Endothelial cell of umbilical vein (primary cell): ENCODE results near the gene PPP2R3C. TPM values are rescaled to one million over a fixed set of nuclear protein-coding genes. Genes with fewer than 3 reads are reported as not detected.
A peak's percentile ranks its signal among the peaks of the same experiment; 100 is the strongest.
"Not testable (repeated sequence)": the region's sequence is repeated elsewhere in the genome, so short reads cannot be mapped to it uniquely, and the experiment has no call there.

Experiments
- BruUV-seq: library from RNA; stranded (reverse); fragments of 400-500 nt; replicated peaks from 2 replicates; lab custom pipeline; 2021; lab: Mats Ljungman, UMichigan
- CTCF ChIA-PET: fragments of 300-600, 350-600 bp; sonication (Branson Sonifier 250); formaldehyde crosslinking; loops from one replicate; lab custom pipeline; 2021; ENCODE audit warnings: antibody characterized with exemption, inconsistent platforms; lab: Charles Lee
- POLR2A ChIA-PET: fragments of 300-600, 350-600 bp; sonication (Branson Sonifier 250); formaldehyde crosslinking; loops from one replicate; lab custom pipeline; 2021; ENCODE audit warnings: antibody characterized with exemption, inconsistent platforms; lab: Charles Lee
- DNase-seq: peaks from one replicate; pipeline ENCODE4 v3.0.0-alpha.2; 2011; ENCODE audit warnings: low read depth, low spot score
- FAIRE-seq: peaks from 2 replicates; lab custom pipeline; 2011; peaks lifted over from hg19 to GRCh38; lab: Jason Lieb, UNC
- H2AFZ ChIP-seq: 2 replicates; pipeline ENCODE4 v1.6.0; 2012; ENCODE audit warnings: low read depth, low read length, control low read depth, inconsistent platforms
- H3K27ac ChIP-seq: 2 replicates; pipeline ENCODE4 v1.5.1; 2011; ENCODE audit warnings: low read depth, mild to moderate bottlenecking, control low read depth, low read length, moderate library complexity; ENCODE audit not compliant: insufficient read depth
- H3K27me3 ChIP-seq, 2 experiments: 2 replicates each; pipeline versions ENCODE4 v1.6.0 to v1.6.1; 2011; ENCODE audit warnings: low read length in 2 of 2, mixed read lengths in 1 of 2; ENCODE audit not compliant: control insufficient read depth in 2 of 2, insufficient read depth in 2 of 2
- H3K36me3 ChIP-seq, 2 experiments: 2 replicates in 1 of 2; 3 replicates in 1 of 2; pipeline ENCODE4 v1.5.1; 2011; ENCODE audit warnings: low read length in 2 of 2, mild to moderate bottlenecking in 1 of 2, moderate library complexity in 1 of 2; ENCODE audit not compliant: control insufficient read depth in 2 of 2, insufficient read depth in 2 of 2; ENCODE audit errors: extremely low read depth in 1 of 2
- H3K4me1 ChIP-seq: 3 replicates; pipeline ENCODE4 v1.5.1; 2011; ENCODE audit warnings: mild to moderate bottlenecking, low read length; ENCODE audit not compliant: control insufficient read depth, insufficient read depth; ENCODE audit errors: extremely low read depth
- H3K4me2 ChIP-seq: 2 replicates; pipeline ENCODE4 v1.6.1; 2011; ENCODE audit warnings: low read length, control low read depth, mixed read lengths; ENCODE audit not compliant: insufficient read depth
- H3K4me3 ChIP-seq, 3 experiments: fragments of 200-600 bp in 1 of 3; sonication (generic), shearing (Covaris generic) in 1 of 3; replicated peaks in 1 of 3; 2 replicates each; pipeline ENCODE4 v1.5.1; 2011 to 2016; ENCODE audit warnings: control low read depth in 3 of 3, low read length in 3 of 3, mild to moderate bottlenecking in 2 of 3, inconsistent platforms in 1 of 3, low read depth in 1 of 3, moderate library complexity in 1 of 3; ENCODE audit not compliant: insufficient read depth in 1 of 3
- H3K79me2 ChIP-seq: 2 replicates; pipeline ENCODE4 v1.6.0; 2012; ENCODE audit warnings: low read length, inconsistent platforms; ENCODE audit not compliant: control insufficient read depth, insufficient read depth
- H3K9ac ChIP-seq: replicated peaks from 2 replicates; pipeline ENCODE3; 2011; ENCODE audit warnings: low read length, control low read depth; ENCODE audit not compliant: insufficient read depth; ENCODE audit errors: extremely low read depth
- H3K9me1 ChIP-seq: replicated peaks from 3 replicates; pipeline ENCODE4 v1.6.0; 2011; ENCODE audit warnings: mild to moderate bottlenecking, low read length; ENCODE audit not compliant: control insufficient read depth, insufficient read depth; ENCODE audit errors: extremely low read depth
- H3K9me3 ChIP-seq: replicated peaks from 2 replicates; pipeline ENCODE4 v1.5.1; 2012; ENCODE audit warnings: low read length, inconsistent platforms; ENCODE audit not compliant: control insufficient read depth, insufficient read depth
- H4K20me1 ChIP-seq: replicated peaks from 2 replicates; pipeline ENCODE3; 2011; ENCODE audit warnings: mild to moderate bottlenecking, low read length; ENCODE audit not compliant: control insufficient read depth, insufficient read depth; ENCODE audit errors: extremely low read depth
- EZH2 ChIP-seq: IDR thresholded peaks from 2 replicates; pipeline ENCODE4 v1.6.1; 2012; ENCODE audit warnings: borderline replicate concordance, low read depth, mild to moderate bottlenecking, moderate library complexity, low read length, inconsistent platforms; ENCODE audit not compliant: severe bottlenecking
- FOS ChIP-seq: IDR thresholded peaks from 2 replicates; pipeline ENCODE4 v1.6.1; 2011; ENCODE audit warnings: mild to moderate bottlenecking, low read length, moderate library complexity, borderline replicate concordance; ENCODE audit not compliant: insufficient read depth
- GATA2 ChIP-seq: IDR thresholded peaks from 2 replicates; pipeline ENCODE4 v1.7.0; 2011; ENCODE audit warnings: low read depth, mild to moderate bottlenecking, moderate library complexity, mixed read lengths, low read length; ENCODE audit not compliant: insufficient read length, insufficient read depth
- MYC ChIP-seq: IDR thresholded peaks from one replicate; pipeline ENCODE4 v1.6.1; 2011; ENCODE audit warnings: mild to moderate bottlenecking, low read depth, low read length
- POLR2A ChIP-seq: IDR thresholded peaks from 2 replicates; pipeline ENCODE4 v1.6.1; 2012; ENCODE audit warnings: low read depth, mild to moderate bottlenecking, control low read depth, low read length
- dilution Hi-C: fragments of 300-500 bp; cut with MboI; formaldehyde crosslinking; loops from one replicate; pipeline ENCODE4 v1.15.0; 2019; ENCODE audit warnings: low sequenced_read_pairs; ENCODE audit not compliant: extremely low pct_ligation_motif_present
- intact Hi-C: fragments of 100-400 bp; cut with micrococcal nuclease; formaldehyde crosslinking; loops from one replicate; pipeline ENCODE4 v1.10.0; 2022
- polyA plus RNA-seq, 4 experiments: library from polyadenylated mRNA; depleted of rRNA in 3 of 4; stranded (reverse) in 3 of 4; unstranded in 1 of 4; fragments of >200 nt; gene quantifications; 2 replicates each; pipeline versions ENCODE4 v1.2.1 to v1.2.3, GENCODE V29; 2011 to 2012; ENCODE audit warnings: missing spikeins in 1 of 4
- total RNA-seq: library from RNA; stranded (reverse); gene quantifications from 2 replicates; pipeline ENCODE4 v1.2.3, GENCODE V29; 2021
- TF ChIP-seq, protein P1 (sequence below): IDR thresholded peaks from 2 replicates; pipeline ENCODE4 v1.6.1; 2011; ENCODE audit not compliant: insufficient read depth, insufficient read length
- TF ChIP-seq, protein P2 (sequence below), 2 donors: IDR thresholded peaks; 1 replicate in 1 of 2; 2 replicates in 1 of 2; pipeline ENCODE4 v1.5.1; 2011; ENCODE audit warnings: low read length in 2 of 2, mild to moderate bottlenecking in 2 of 2, moderate library complexity in 2 of 2, control low read depth in 1 of 2, inconsistent platforms in 1 of 2, low read depth in 1 of 2; ENCODE audit not compliant: insufficient read depth in 1 of 2; ENCODE audit errors: extremely low read depth in 1 of 2

Gene PPP2R3C
- total and polyA plus RNA-seq, 2 donors (not counting 3 experiments of a cell fraction or from before 2014, with no cell fraction given): 10.2 to 40.6 TPM

DNA sequence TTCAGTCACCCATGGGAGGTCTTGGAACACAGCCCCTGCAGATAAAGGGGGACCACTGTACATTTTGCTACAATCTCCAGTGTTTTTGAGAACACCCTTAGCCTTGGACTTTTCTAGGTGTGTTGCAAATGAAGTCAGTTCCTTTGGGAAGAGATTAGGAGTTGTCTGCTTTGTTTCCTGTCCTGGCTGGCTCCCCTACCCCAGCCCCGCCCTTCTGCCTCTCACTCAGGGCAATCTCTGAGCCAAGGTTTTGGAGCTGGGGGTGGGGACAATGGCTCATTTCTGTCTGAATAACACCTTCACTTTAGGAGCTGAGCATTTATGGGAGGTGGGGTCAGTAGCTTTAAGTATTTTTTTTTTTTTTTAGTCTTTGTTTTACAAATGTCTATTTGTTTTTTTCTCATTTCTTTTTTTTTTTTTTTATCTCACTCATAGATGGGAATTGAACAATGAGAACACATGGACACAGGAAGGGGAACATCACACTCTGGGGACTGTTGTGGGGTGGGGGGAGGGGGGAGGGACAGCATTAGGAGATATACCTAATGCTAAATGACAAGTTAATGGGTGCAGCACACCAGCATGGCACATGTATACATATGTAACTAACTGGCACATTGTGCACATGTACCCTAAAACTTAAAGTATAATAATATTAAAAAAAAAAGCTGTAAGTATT lies 60.5 kb downstream of the PPP2R3C start:
- H3K27me3 ChIP-seq, H3K4me1 ChIP-seq, H4K20me1 ChIP-seq, H3K4me3 ChIP-seq, FAIRE-seq, H3K9ac ChIP-seq, dilution Hi-C loops, BruUV-seq, H3K79me2 ChIP-seq, H3K36me3 ChIP-seq, H3K27ac ChIP-seq, DNase-seq, POLR2A ChIA-PET, H3K9me3 ChIP-seq, intact Hi-C loops, H3K9me1 ChIP-seq: not testable (repeated sequence)
- CTCF ChIA-PET: interaction anchor here (0.6 to 1.4 kb wide), 3 partner anchors 10 to 806 kb away, joined by 3 to 5 read pairs (median 3); no protein-coding TSS in a partner anchor
- H3K4me2 ChIP-seq: peak overlapping the region; percentile 17
- H2AFZ ChIP-seq: peak overlapping the region; percentile 44

DNA sequence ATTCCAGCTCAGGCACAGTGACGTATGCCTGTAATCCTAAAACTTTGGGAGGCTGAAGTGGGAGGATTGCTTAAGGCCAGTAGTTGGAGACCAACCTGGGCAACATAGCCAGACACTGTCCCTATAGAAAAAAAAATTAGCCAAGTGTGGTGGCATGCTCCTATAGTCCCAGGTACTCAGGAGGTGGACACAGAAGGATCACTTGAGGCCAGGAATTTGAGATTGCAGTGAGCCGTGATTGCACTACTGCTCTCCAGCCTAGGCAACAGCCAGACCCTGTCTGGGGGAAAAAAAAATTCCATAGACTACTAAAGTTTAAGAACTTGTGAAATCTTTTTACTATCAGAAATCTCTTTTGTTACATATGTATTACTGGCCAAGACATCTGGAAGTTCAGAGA lies 69.2 kb downstream of the PPP2R3C start:
- no peaks in the 10 kb centered on the region for H3K27me3 ChIP-seq
- H3K4me3 ChIP-seq: no peak overlapping the region
- no peak overlapping the region for H3K9ac ChIP-seq
- intact Hi-C loops (no loop called here), dilution Hi-C loops (no loop called here)
- no TSS peak for BruUV-seq
- no peak overlapping the region for H2AFZ ChIP-seq
- H3K27ac ChIP-seq: no peak overlapping the region
- H3K9me3 ChIP-seq: no peaks in the 10 kb centered on the region
- TF ChIP-seq FOS (no peak), EZH2 (no peak), POLR2A (no peak), MYC (no peak), GATA2 (no peak)
- TF ChIP-seq, protein P1, sequence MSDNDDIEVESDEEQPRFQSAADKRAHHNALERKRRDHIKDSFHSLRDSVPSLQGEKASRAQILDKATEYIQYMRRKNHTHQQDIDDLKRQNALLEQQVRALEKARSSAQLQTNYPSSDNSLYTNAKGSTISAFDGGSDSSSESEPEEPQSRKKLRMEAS: no peak
- TF ChIP-seq, protein P2, sequence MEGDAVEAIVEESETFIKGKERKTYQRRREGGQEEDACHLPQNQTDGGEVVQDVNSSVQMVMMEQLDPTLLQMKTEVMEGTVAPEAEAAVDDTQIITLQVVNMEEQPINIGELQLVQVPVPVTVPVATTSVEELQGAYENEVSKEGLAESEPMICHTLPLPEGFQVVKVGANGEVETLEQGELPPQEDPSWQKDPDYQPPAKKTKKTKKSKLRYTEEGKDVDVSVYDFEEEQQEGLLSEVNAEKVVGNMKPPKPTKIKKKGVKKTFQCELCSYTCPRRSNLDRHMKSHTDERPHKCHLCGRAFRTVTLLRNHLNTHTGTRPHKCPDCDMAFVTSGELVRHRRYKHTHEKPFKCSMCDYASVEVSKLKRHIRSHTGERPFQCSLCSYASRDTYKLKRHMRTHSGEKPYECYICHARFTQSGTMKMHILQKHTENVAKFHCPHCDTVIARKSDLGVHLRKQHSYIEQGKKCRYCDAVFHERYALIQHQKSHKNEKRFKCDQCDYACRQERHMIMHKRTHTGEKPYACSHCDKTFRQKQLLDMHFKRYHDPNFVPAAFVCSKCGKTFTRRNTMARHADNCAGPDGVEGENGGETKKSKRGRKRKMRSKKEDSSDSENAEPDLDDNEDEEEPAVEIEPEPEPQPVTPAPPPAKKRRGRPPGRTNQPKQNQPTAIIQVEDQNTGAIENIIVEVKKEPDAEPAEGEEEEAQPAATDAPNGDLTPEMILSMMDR (IDR thresholded peaks at IDR 0.05; ENCODE audit: extremely low read depth in 1 of 2, insufficient read depth in 1 of 2, low read depth in 1 of 2, low read length in 2 of 2): no peak
- ChIA-PET CTCF (no interaction called here), POLR2A (no interaction called here)
- peaks cover 14% of the 10 kb centered on the region for H3K4me1 ChIP-seq
- H3K9me1 ChIP-seq: no peaks in the 10 kb centered on the region
- no peak for DNase-seq
- FAIRE-seq: no peak
- H3K79me2 ChIP-seq: peaks cover 8% of the 10 kb centered on the region
- no peaks in the 10 kb centered on the region for H4K20me1 ChIP-seq
- no peaks in the 10 kb centered on the region for H3K36me3 ChIP-seq
- H3K4me2 ChIP-seq: no peak overlapping the region
